GM18873 (cell line): ENCODE results near the gene ADM.

Experiments used
- ATAC-seq: cut with Tn5 transposase; IDR thresholded peaks from one replicate; pipeline ENCODE4 v1.9.1; 2021; ENCODE audit warnings: mild to moderate bottlenecking, moderate library complexity, moderate number of reproducible peaks; ENCODE audit not compliant: unreplicated experiment, low FRiP score

The ADM gene

GRCh38 chr11:10289765-10290380 lies 15.0 kb upstream of the ADM start:
- no peak for ATAC-seq

GRCh38 chr11:10291801-10292638 lies 12.9 kb upstream of the ADM start:
- ATAC-seq = no peak

- no peak for ATAC-seq
Observed at GRCh38 chr11:10293423-10294289, 11.2 kb upstream of the ADM start, which contains the start of gene SBF2. SBF2 (minus strand) TSS chr11:10294219; CDS start chr11:10294069, 150 bp downstream.

GRCh38 chr11:10294290-10294953 lies 10.5 kb upstream of the ADM start:
- ATAC-seq = no peak

GRCh38 chr11:10295064-10295901 lies 9.6 kb upstream of the ADM start:
- ATAC-seq = no peak

- peak; percentile 95 for ATAC-seq
Observed at GRCh38 chr11:10298342-10298741, 6.5 kb upstream of the ADM start.

GRCh38 chr11:10301656-10302358 lies 3.1 kb upstream of the ADM start:
- no peak for ATAC-seq

- ATAC-seq = no peak
Observed at GRCh38 chr11:10302359-10302743, 2.5 kb upstream of the ADM start.

GRCh38 chr11:10302744-10303557 lies 1.9 kb upstream of the ADM start:
- ATAC-seq = no peak

GRCh38 chr11:10303558-10304363 lies 1.1 kb upstream of the ADM start:
- ATAC-seq = no peak

GRCh38 chr11:10305262-10305963 lies 540 bp downstream of the ADM start:
- ATAC-seq = no peak

GRCh38 chr11:10305964-10306918 lies 1.4 kb downstream of the ADM start:
- ATAC-seq = no peak

- ATAC-seq = no peak
Observed at GRCh38 chr11:10307022-10307399, 2.1 kb downstream of the ADM start.

- peak; percentile 50 for ATAC-seq
Observed at GRCh38 chr11:10307400-10308200, 2.7 kb downstream of the ADM start.
